ENCODE data around the gene ZNF429.
"Not testable (repeated sequence)": the region's sequence is repeated elsewhere in the genome, so short reads cannot be mapped to it uniquely, and the experiment has no call there.

ZNF429 gene

GRCh38 chr19:21593502-21593901, 88.1 kb downstream of the ZNF429 start:
- Histone ChIP-seq H3K9me3 (ENCODE audit: control extremely low read depth in 1 of 5, control insufficient read depth in 4 of 5, insufficient read depth in 2 of 5, low read depth in 1 of 5, low read length in 4 of 5) (peaks cover 0 to 7% (median 0%) of the 10 kb centered on the region in 5 experiments), H3K4me1 (ENCODE audit: control extremely low read depth in 1 of 4, control insufficient read depth in 4 of 4, insufficient read depth in 4 of 4, low read length in 3 of 4) (peaks cover 4 to 20% (median 13%) of the 10 kb centered on the region in 4 experiments), H3K27me3 (replicated peaks in 2 of 5; ENCODE audit: control insufficient read depth in 4 of 5, insufficient read depth in 5 of 5, low read length in 4 of 5) (no peaks in the 10 kb centered on the region), H3K36me3 (ENCODE audit: control insufficient read depth in 4 of 4, insufficient read depth in 4 of 4, low read length in 3 of 4) (peaks cover 0 to 13% (median 2%) of the 10 kb centered on the region in 4 experiments), H3K27ac (ENCODE audit: insufficient read depth in 1 of 2, low read depth in 1 of 2, low read length in 2 of 2, poor library complexity in 1 of 2, severe bottlenecking in 2 of 2) (peak overlapping the region in 1 of 2 experiments; percentile 69), H3K4me3 (ENCODE audit: control insufficient read depth in 1 of 7, extremely low read depth in 1 of 7, insufficient read depth in 4 of 7, low read depth in 2 of 7, low read length in 6 of 7) (no peak overlapping the region)
- ChIA-PET POLR2A (no interaction called here), CTCF (interaction anchor here (1.0 to 1.7 kb wide), 5 partner anchors 10 to 95 kb away, joined by 3 read pairs; no protein-coding TSS in a partner anchor)
- 93% methylated on average over 4 of the region's 4 CpGs for WGBS (ENCODE audit: insufficient coverage)
- peak in 2 of 3 donors; percentile 40 to 56 for DNase-seq

DNA sequence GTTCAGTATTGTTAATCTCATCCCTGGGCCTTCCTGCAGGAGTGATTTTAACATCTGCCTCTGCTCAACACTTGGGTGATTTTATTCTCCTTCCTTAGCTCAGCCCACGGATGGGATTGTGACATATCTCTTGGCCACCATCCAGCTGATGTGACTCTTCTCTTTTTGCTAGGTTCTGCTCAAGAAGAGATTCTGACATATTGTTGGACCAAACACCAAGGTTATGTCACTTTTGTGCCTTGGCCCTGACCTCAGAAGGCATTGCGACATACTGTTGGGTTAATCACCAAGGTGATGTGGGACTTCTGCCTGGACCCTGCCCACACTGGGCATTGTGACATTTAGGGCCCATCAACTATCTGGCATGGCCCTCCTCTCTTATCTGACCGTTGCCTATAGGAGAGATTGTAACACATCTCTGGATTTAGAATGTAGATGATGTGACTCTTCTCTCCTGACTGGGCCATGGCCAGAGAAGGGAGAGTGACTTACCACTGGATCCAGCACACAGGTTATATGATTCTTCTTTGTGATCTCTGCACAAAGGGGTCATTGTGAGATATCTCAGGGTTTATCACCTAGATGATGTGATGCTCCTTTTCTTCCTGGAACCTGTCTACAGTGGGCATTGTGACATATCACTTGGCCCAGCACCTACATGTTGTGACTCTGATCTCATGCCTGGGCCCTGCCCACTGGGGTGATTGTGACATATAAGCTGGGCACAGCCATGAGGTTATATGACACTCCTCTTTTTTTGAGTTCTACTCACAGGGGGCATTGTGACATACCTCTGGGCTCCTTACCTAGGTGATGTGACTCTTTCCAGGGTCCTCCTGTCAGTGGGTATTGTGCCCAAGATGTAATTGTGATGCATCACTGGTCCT, 88.8 kb downstream of the ZNF429 start:
- 34% methylated on average over 2 of the region's 3 CpGs for WGBS (ENCODE audit: insufficient coverage)
- Histone ChIP-seq H3K27me3 (replicated peaks in 2 of 5; ENCODE audit: control insufficient read depth in 4 of 5, insufficient read depth in 5 of 5, low read length in 4 of 5) (no peaks in the 10 kb centered on the region), H3K27ac (ENCODE audit: insufficient read depth in 1 of 2, low read depth in 1 of 2, low read length in 2 of 2, poor library complexity in 1 of 2, severe bottlenecking in 2 of 2) (peak overlapping the region in 1 of 2 experiments; percentile 69), H3K9me3 (ENCODE audit: control extremely low read depth in 1 of 5, control insufficient read depth in 4 of 5, insufficient read depth in 2 of 5, low read depth in 1 of 5, low read length in 4 of 5) (peaks cover 0 to 7% (median 0%) of the 10 kb centered on the region in 5 experiments), H3K4me3 (ENCODE audit: control insufficient read depth in 1 of 7, extremely low read depth in 1 of 7, insufficient read depth in 4 of 7, low read depth in 2 of 7, low read length in 6 of 7) (no peak overlapping the region), H3K4me1 (ENCODE audit: control extremely low read depth in 1 of 4, control insufficient read depth in 4 of 4, insufficient read depth in 4 of 4, low read length in 3 of 4) (peaks cover 4 to 24% (median 15%) of the 10 kb centered on the region in 4 experiments), H3K36me3 (ENCODE audit: control insufficient read depth in 4 of 4, insufficient read depth in 4 of 4, low read length in 3 of 4) (peaks cover 0 to 13% (median 2%) of the 10 kb centered on the region in 4 experiments)
- DNase-seq = peak; percentile 80 to 95 (median 94)
- ChIA-PET CTCF (interaction anchor here (1.3 to 1.7 kb wide), 4 partner anchors 9 to 28 kb away, joined by 3 read pairs; no protein-coding TSS in a partner anchor), POLR2A (no interaction called here)

DNA sequence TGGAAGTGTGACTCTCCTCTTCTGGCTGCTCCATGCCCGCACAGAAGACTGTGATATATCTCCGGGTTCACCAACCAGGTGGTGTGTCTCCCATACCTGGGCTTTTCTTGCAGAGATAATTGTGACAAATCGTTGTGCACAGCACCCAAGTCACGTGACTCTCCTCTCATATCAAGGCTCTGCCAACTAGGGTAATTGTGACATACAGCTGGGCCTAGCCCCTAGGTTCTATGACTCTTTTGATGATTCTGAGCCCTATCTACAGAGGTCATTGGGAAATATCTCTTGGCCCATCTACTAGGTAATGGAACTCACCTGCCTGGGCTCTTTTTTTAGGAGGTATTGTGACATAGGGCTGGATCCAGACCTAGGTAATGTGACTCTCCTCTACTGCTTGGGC, 89.8 kb downstream of the ZNF429 start:
- POLR2A ChIA-PET = no interaction called here
- peaks cover 0 to 7% (median 0%) of the 10 kb centered on the region in 5 experiments for H3K9me3 ChIP-seq (ENCODE audit: control extremely low read depth in 1 of 5, control insufficient read depth in 4 of 5, insufficient read depth in 2 of 5, low read depth in 1 of 5, low read length in 4 of 5)
- CTCF ChIA-PET = no interaction called here

DNA sequence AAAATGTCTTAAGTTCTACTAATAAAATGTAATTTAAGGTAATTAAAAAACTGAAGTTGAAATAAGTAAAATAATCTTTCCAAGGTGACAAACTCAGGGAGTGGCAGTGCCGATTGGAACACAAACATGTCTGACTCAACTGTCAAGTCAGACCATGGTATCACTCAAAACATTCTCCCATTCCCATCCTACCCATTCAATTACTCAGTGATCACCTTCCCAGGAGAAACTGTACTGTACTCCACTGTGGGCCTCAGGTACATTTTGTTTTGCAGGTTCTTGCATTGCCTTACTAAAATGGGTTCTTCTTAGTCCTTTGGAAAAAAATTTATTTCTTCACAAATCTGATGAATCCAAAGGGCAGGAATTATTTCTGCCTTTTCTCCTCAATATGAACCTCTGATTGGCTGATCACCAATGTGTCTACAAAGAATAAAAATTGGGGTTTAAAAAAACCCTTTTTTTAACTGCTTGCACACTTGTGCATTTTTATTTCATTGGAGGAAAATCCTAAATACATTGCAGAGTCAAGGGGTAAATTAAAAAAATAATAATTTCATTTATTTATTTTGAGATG, 96.8 kb downstream of the ZNF429 start:
- H3K4me3 ChIP-seq (ENCODE audit: control insufficient read depth in 1 of 7, extremely low read depth in 1 of 7, insufficient read depth in 4 of 7, low read depth in 2 of 7, low read length in 6 of 7) = peak overlapping the region in 3 of 7 experiments; percentile 43 to 77 (median 52)
- H3K27me3 ChIP-seq (replicated peaks in 2 of 5; ENCODE audit: control insufficient read depth in 4 of 5, insufficient read depth in 5 of 5, low read length in 4 of 5) = no peaks in the 10 kb centered on the region
- DNase-seq = no peak
- peaks cover 0 to 3% (median 0%) of the 10 kb centered on the region in 5 experiments for H3K9me3 ChIP-seq (ENCODE audit: control extremely low read depth in 1 of 5, control insufficient read depth in 4 of 5, insufficient read depth in 2 of 5, low read depth in 1 of 5, low read length in 4 of 5)
- peaks cover 22 to 65% (median 43%) of the 10 kb centered on the region in 4 experiments for H3K4me1 ChIP-seq (ENCODE audit: control extremely low read depth in 1 of 4, control insufficient read depth in 4 of 4, insufficient read depth in 4 of 4, low read length in 3 of 4)
- ChIA-PET POLR2A (interaction anchor here (0.9 to 1.6 kb wide), 5 partner anchors 10 to 97 kb away, joined by 3 to 12 read pairs (median 4); partner anchors contain the start of gene ZNF429), CTCF (interaction anchor here (0.9 to 1.6 kb wide), 5 partner anchors 9 to 70 kb away, joined by 3 read pairs; no protein-coding TSS in a partner anchor)
- H3K27ac ChIP-seq (ENCODE audit: insufficient read depth in 1 of 2, low read depth in 1 of 2, low read length in 2 of 2, poor library complexity in 1 of 2, severe bottlenecking in 2 of 2) = peak overlapping the region; percentile 80 to 92
- WGBS (ENCODE audit: insufficient coverage) = 86% methylated on average over 1 of the region's 1 CpG
- H3K36me3 ChIP-seq (ENCODE audit: control insufficient read depth in 4 of 4, insufficient read depth in 4 of 4, low read length in 3 of 4) = peaks cover 0 to 5% (median 0%) of the 10 kb centered on the region in 4 experiments

More for the DNA sequence above, 89.8 kb downstream of the ZNF429 start:
- 73% methylated on average over 4 of the region's 4 CpGs for WGBS (ENCODE audit: insufficient coverage)
- Histone ChIP-seq H3K27me3 (replicated peaks in 2 of 5; ENCODE audit: control insufficient read depth in 4 of 5, insufficient read depth in 5 of 5, low read length in 4 of 5) (no peaks in the 10 kb centered on the region), H3K36me3 (ENCODE audit: control insufficient read depth in 4 of 4, insufficient read depth in 4 of 4, low read length in 3 of 4) (peaks cover 0 to 13% (median 2%) of the 10 kb centered on the region in 4 experiments), H3K27ac (ENCODE audit: insufficient read depth in 1 of 2, low read depth in 1 of 2, low read length in 2 of 2, poor library complexity in 1 of 2, severe bottlenecking in 2 of 2) (no peak overlapping the region), H3K4me3 (ENCODE audit: control insufficient read depth in 1 of 7, extremely low read depth in 1 of 7, insufficient read depth in 4 of 7, low read depth in 2 of 7, low read length in 6 of 7) (no peak overlapping the region), H3K4me1 (ENCODE audit: control extremely low read depth in 1 of 4, control insufficient read depth in 4 of 4, insufficient read depth in 4 of 4, low read length in 3 of 4) (peaks cover 4 to 34% (median 22%) of the 10 kb centered on the region in 4 experiments)
- no peak for DNase-seq

DNA sequence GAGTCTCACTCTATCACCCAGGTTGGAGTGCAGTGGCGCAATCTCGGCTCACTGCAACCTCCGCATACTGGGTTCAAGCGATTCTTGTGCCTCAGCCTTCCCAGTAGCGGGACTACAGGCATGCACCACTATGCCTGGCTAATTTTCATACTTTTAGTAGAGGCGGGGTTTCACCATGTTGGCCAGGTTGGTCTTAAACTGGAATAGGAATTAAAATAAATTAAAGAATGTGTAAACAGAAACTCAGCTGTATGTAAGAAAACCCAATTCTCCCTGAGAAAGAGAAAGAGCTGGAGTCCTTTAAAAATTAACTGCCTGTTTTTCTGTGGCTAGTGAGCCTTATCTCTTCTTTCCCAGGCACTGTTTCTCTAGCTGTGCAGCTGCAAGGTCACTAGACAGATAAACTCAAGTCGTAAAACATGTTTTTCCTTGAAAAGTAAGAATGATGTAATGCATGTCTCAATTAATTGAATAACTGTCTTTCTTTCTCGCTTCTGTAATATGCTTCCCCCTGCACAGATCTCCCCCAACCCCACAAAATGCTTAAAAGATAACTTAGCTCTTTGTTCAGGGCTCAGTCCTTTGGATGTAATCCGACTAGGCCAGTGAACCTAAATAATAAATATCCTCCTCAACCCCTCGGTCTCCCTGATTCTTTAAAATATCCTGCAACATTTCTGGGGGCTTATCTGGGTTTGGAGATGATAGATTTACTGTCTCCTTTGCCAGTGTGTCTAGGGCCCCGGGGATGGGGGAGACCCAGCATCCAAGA, 97.4 kb downstream of the ZNF429 start:
- WGBS (ENCODE audit: insufficient coverage) = 58% methylated on average over 4 of the region's 11 CpGs
- DNase-seq = peak; percentile 61 to 93 (median 87)
- ChIA-PET CTCF (interaction anchor here (0.9 to 1.6 kb wide), 5 partner anchors 10 to 69 kb away, joined by 3 read pairs; no protein-coding TSS in a partner anchor), POLR2A (interaction anchor here (0.9 to 2.3 kb wide), 6 partner anchors 10 to 98 kb away, joined by 3 to 12 read pairs (median 6); partner anchors contain the start of gene ZNF429)
- not testable (repeated sequence) for H3K27me3 ChIP-seq (replicated peaks in 2 of 5; ENCODE audit: control insufficient read depth in 4 of 5, insufficient read depth in 5 of 5, low read length in 4 of 5); H3K36me3 ChIP-seq (ENCODE audit: control insufficient read depth in 4 of 4, insufficient read depth in 4 of 4, low read length in 3 of 4); H3K9me3 ChIP-seq (ENCODE audit: control extremely low read depth in 1 of 5, control insufficient read depth in 4 of 5, insufficient read depth in 2 of 5, low read depth in 1 of 5, low read length in 4 of 5)
- Histone ChIP-seq H3K27ac (ENCODE audit: insufficient read depth in 1 of 2, low read depth in 1 of 2, low read length in 2 of 2, poor library complexity in 1 of 2, severe bottlenecking in 2 of 2) (peak overlapping the region; percentile 80 to 92), H3K4me3 (ENCODE audit: control insufficient read depth in 1 of 7, extremely low read depth in 1 of 7, insufficient read depth in 4 of 7, low read depth in 2 of 7, low read length in 6 of 7) (peak overlapping the region in 4 of 7 experiments; percentile 31 to 77 (median 53)), H3K4me1 (ENCODE audit: control extremely low read depth in 1 of 4, control insufficient read depth in 4 of 4, insufficient read depth in 4 of 4, low read length in 3 of 4) (peaks cover 22 to 68% (median 45%) of the 10 kb centered on the region in 4 experiments)

- Histone ChIP-seq H3K36me3 (ENCODE audit: control insufficient read depth in 4 of 4, insufficient read depth in 4 of 4, low read length in 3 of 4) (no peaks in the 10 kb centered on the region), H3K27me3 (replicated peaks in 2 of 5; ENCODE audit: control insufficient read depth in 4 of 5, insufficient read depth in 5 of 5, low read length in 4 of 5) (no peaks in the 10 kb centered on the region), H3K4me3 (ENCODE audit: control insufficient read depth in 1 of 7, extremely low read depth in 1 of 7, insufficient read depth in 4 of 7, low read depth in 2 of 7, low read length in 6 of 7) (peak overlapping the region in 5 of 7 experiments; percentile 14 to 77 (median 58)), H3K9me3 (ENCODE audit: control extremely low read depth in 1 of 5, control insufficient read depth in 4 of 5, insufficient read depth in 2 of 5, low read depth in 1 of 5, low read length in 4 of 5) (no peaks in the 10 kb centered on the region), H3K27ac (ENCODE audit: insufficient read depth in 1 of 2, low read depth in 1 of 2, low read length in 2 of 2, poor library complexity in 1 of 2, severe bottlenecking in 2 of 2) (peak overlapping the region; percentile 80 to 92), H3K4me1 (ENCODE audit: control extremely low read depth in 1 of 4, control insufficient read depth in 4 of 4, insufficient read depth in 4 of 4, low read length in 3 of 4) (peaks cover 22 to 76% (median 47%) of the 10 kb centered on the region in 4 experiments)
- POLR2A ChIA-PET = interaction anchor here (0.8 to 2.6 kb wide), 7 partner anchors 9 to 98 kb away, joined by 3 to 12 read pairs (median 5); partner anchors contain the start of gene ZNF429
- no peak for DNase-seq
- WGBS (ENCODE audit: insufficient coverage) = 48% methylated on average over 7 of the region's 8 CpGs
- CTCF ChIA-PET = interaction anchor here (1.0 to 1.7 kb wide), 6 partner anchors 10 to 34 kb away, joined by 3 to 6 read pairs (median 3); no protein-coding TSS in a partner anchor
These were observed 98.2 kb downstream of the ZNF429 start for GRCh38 chr19:21603431-21604231.

All from common myeloid progenitor, CD34-positive (primary cell).